K562 (cell line): ENCODE data around the gene RASSF3. TPM values are rescaled to one million over a fixed set of nuclear protein-coding genes. Genes with fewer than 3 reads are reported as not detected.

Experiments
- ATAC-seq: fragments of 200-7000 bp; cut with Tn5 transposase; 3 replicates; pipeline ENCODE4 v1.9.1; 2020; ENCODE audit warnings: moderate library complexity
- BruUV-seq: library from RNA; stranded (reverse); fragments of 400-500 nt; replicated peaks from 2 replicates; lab custom pipeline; 2021; lab: Mats Ljungman, UMichigan
- CTCF ChIA-PET: fragments of 300-600 bp; formaldehyde crosslinking; extraction: SDS; loops from one replicate; lab custom pipeline; 2021; ENCODE audit warnings: low intra/inter-chr PET ratio; lab: Yijun Ruan, JAX
- POLR2A ChIA-PET: fragments of 300-600, 350-650 bp; sonication (Branson Sonifier 250); formaldehyde crosslinking; extraction: SDS; loops from one replicate; lab custom pipeline; 2021; ENCODE audit warnings: antibody characterized with exemption, inconsistent platforms; lab: Yijun Ruan, JAX
- DNase-seq, 4 experiments: peaks; one replicate each; pipeline versions ENCODE4 v3.0.0 to v3.0.0-alpha.2; 2011 to 2018; ENCODE audit warnings: low spot score in 3 of 4, mixed read lengths in 3 of 4; ENCODE audit errors: extremely low read depth in 1 of 4
- FAIRE-seq: peaks from 2 replicates; lab custom pipeline; 2011; peaks lifted over from hg19 to GRCh38; lab: Jason Lieb, UNC
- H2AFZ ChIP-seq: 2 replicates; pipeline ENCODE4 v1.6.0; 2011; ENCODE audit warnings: low read depth, low read length, control low read depth, inconsistent platforms
- H3K27ac ChIP-seq: fragments of 200-600 bp; 3 replicates; pipeline ENCODE4 v1.8.0; 2011; ENCODE audit warnings: low read depth, mild to moderate bottlenecking, control low read depth, inconsistent platforms, low read length, moderate library complexity, mixed read lengths; ENCODE audit errors: extremely low read depth
- H3K27me3 ChIP-seq, 2 experiments: fragments of 300-600 bp in 1 of 2; 2 replicates in 1 of 2; 3 replicates in 1 of 2; pipeline versions ENCODE4 v1.6.0 to v1.8.0; 2011; ENCODE audit warnings: inconsistent platforms in 2 of 2, low read length in 2 of 2, mild to moderate bottlenecking in 1 of 2, mixed read lengths in 1 of 2, moderate library complexity in 1 of 2; ENCODE audit not compliant: control insufficient read depth in 2 of 2, insufficient read depth in 2 of 2
- H3K36me3 ChIP-seq: fragments of 300-600 bp; 3 replicates; pipeline ENCODE4 v1.8.0; 2011; ENCODE audit warnings: mild to moderate bottlenecking, low read length, inconsistent platforms; ENCODE audit not compliant: control insufficient read depth, insufficient read depth
- H3K4me1 ChIP-seq, 2 experiments: fragments of 200-600 bp in 1 of 2; replicated peaks in 1 of 2; 2 replicates in 1 of 2; 3 replicates in 1 of 2; pipeline versions ENCODE4 v1.5.1 to v1.8.0; 2011; ENCODE audit warnings: inconsistent platforms in 2 of 2, low read length in 2 of 2, mild to moderate bottlenecking in 1 of 2, mixed read lengths in 1 of 2, moderate library complexity in 1 of 2; ENCODE audit not compliant: control insufficient read depth in 2 of 2, insufficient read depth in 2 of 2
- H3K4me2 ChIP-seq: 2 replicates; pipeline ENCODE4 v1.6.1; 2011; ENCODE audit warnings: low read length, control low read depth, inconsistent platforms, mixed read lengths; ENCODE audit not compliant: insufficient read depth
- H3K4me3 ChIP-seq: fragments of 200-600 bp; sonication (generic), shearing (Covaris generic); 2 replicates; pipeline ENCODE4 v1.5.1; 2016; ENCODE audit warnings: control low read depth, inconsistent platforms
- H3K79me2 ChIP-seq: fragments of 200-600 bp; 3 replicates; pipeline ENCODE4 v1.8.0; 2011; ENCODE audit warnings: low read length, inconsistent platforms; ENCODE audit not compliant: control insufficient read depth, insufficient read depth
- H3K9ac ChIP-seq, 2 experiments: 2 replicates each; pipeline versions ENCODE4 v1.6.0 to v1.6.1; 2011; ENCODE audit warnings: low read depth in 2 of 2, low read length in 2 of 2, control low read depth in 1 of 2, inconsistent platforms in 1 of 2, mild to moderate bottlenecking in 1 of 2, mixed read lengths in 1 of 2; ENCODE audit not compliant: insufficient read depth in 1 of 2
- H3K9me1 ChIP-seq: one replicate; pipeline ENCODE4 v1.6.0; 2011; ENCODE audit warnings: inconsistent platforms, mild to moderate bottlenecking, low read length, moderate library complexity; ENCODE audit not compliant: control insufficient read depth, insufficient read depth
- H3K9me3 ChIP-seq: replicated peaks from 2 replicates; pipeline ENCODE4 v1.5.1; 2011; ENCODE audit warnings: low read depth, low read length, inconsistent platforms; ENCODE audit not compliant: control insufficient read depth, insufficient read depth
- H4K20me1 ChIP-seq: replicated peaks from 2 replicates; pipeline ENCODE4 v1.6.1; 2011; ENCODE audit warnings: low read length, inconsistent platforms, mixed read lengths; ENCODE audit not compliant: control insufficient read depth, insufficient read depth
- CTBP1 ChIP-seq: fragments of 450-650 bp; IDR thresholded peaks from 2 replicates; pipeline ENCODE4 v1.6.1; 2016; ENCODE audit warnings: borderline replicate concordance
- RCOR1 ChIP-seq, 2 experiments: IDR thresholded peaks; 2 replicates each; pipeline ENCODE4 v1.6.1; 2012; ENCODE audit warnings: low read depth in 2 of 2, low read length in 2 of 2, borderline replicate concordance in 1 of 2, improper control_type of control experiment in 1 of 2
- SIRT6 ChIP-seq: IDR thresholded peaks from one replicate; pipeline ENCODE4 v1.6.1; 2012; ENCODE audit warnings: low read depth, mild to moderate bottlenecking, control low read depth, inconsistent platforms, low read length, moderate library complexity
- ZNF707 ChIP-seq: fragments of 250-450 bp; sonication (Bioruptor Pico); conservative IDR thresholded peaks from 2 replicates; pipeline ENCODE4 v1.8.0; 2022; ENCODE audit warnings: inconsistent platforms, mild to moderate bottlenecking, moderate library complexity
- ZNF766 ChIP-seq: fragments of 200-800 bp; sonication (Bioruptor generic); conservative IDR thresholded peaks from 2 replicates; pipeline ENCODE4 v1.6.1; 2016; ENCODE audit warnings: missing genetic modification characterization, missing compliant biosample characterization
- WGBS: fragments of 100-300 bp; shearing (Covaris generic); methylation state at CpG from one replicate; pipeline ENCODE4 v1.1.6; 2016; ENCODE audit warnings: low coverage, mixed read lengths; ENCODE audit not compliant: insufficient coverage; ENCODE audit errors: missing lambda C conversion rate; 5-methylcytosine and 5-hydroxymethylcytosine counted together
- in situ Hi-C: fragments of 300-500 bp; cut with MboI; formaldehyde crosslinking; loops from 4 replicates; pipeline ENCODE4 v1.15.0; 2018; ENCODE audit warnings: inconsistent platforms, mixed read lengths
- intact Hi-C: fragments of 100-400 bp; cut with micrococcal nuclease; formaldehyde crosslinking; loops from 2 replicates; pipeline ENCODE4 v1.14.2; 2022
- polyA plus RNA-seq, 8 experiments: library from polyadenylated mRNA; depleted of rRNA in 4 of 8; stranded (reverse) in 5 of 8; unstranded in 3 of 8; fragments of >200 nt; fragmentation: Nextera tagmentation in 2 of 8; fragmentation: Illumina TruSeq in 1 of 8; extraction: Ambion mirVana in 2 of 8; extraction: Trizol in 1 of 8; gene quantifications; 2 replicates each; pipeline versions ENCODE4 v1.2.1 to v1.2.3, GENCODE V29; 2011 to 2014; ENCODE audit warnings: inconsistent platforms in 1 of 8, missing spikeins in 1 of 8
- total RNA-seq, 7 experiments: library from RNA; depleted of rRNA in 6 of 7; stranded (reverse); fragments of >200 nt in 6 of 7; fragmentation: Illumina TruSeq in 2 of 7; extraction: Trizol in 2 of 7; gene quantifications; 2 replicates each; pipeline versions ENCODE4 v1.2.1 to v1.2.3, GENCODE V29; 2011 to 2021; ENCODE audit warnings: low replicate concordance in 1 of 7

RASSF3 gene
- total and polyA plus RNA-seq, 9 of the 15 experiments (the other 6 are each of a cell fraction or from before 2014, with no cell fraction given) = 3.7 to 39.2 (median 20.2) TPM

- BruUV-seq = TSS peak; percentile 19
- no peaks in the 10 kb centered on the region for H3K27me3 ChIP-seq
- no peak overlapping the region for H3K4me3 ChIP-seq
- ChIA-PET POLR2A (interaction anchor here (0.6 to 1.1 kb wide), 3 partner anchors 8 to 383 kb away, joined by 3 to 8 read pairs (median 5); no protein-coding TSS in a partner anchor), CTCF (no interaction called here)
- no peaks in the 10 kb centered on the region for H4K20me1 ChIP-seq
- ATAC-seq = no peak
- WGBS = 44% methylated on average over 5 of the region's 5 CpGs
- no peak overlapping the region for H2AFZ ChIP-seq
- TF ChIP-seq RCOR1 (IDR thresholded peaks at IDR 0.05; ENCODE audit: borderline replicate concordance in 1 of 2, low read depth in 2 of 2, low read length in 2 of 2) = 0 out of 4 replicates have a peak, but pooled peaks of 1 of the 2 experiments have one; percentile 12
- no peak for TF ChIP-seq SIRT6
- peak; percentile 96 for TF ChIP-seq ZNF766
- 0 out of 2 replicates have a peak, but pooled peaks have one; percentile 25 for TF ChIP-seq ZNF707 (CRISPR knock-in tag)
- no peak for TF ChIP-seq CTBP1
- peaks cover 24% of the 10 kb centered on the region for H3K36me3 ChIP-seq
- peaks cover 2 to 25% of the 10 kb centered on the region in 2 experiments for H3K4me1 ChIP-seq
- peaks cover 77% of the 10 kb centered on the region for H3K79me2 ChIP-seq
- in situ Hi-C loops = no loop called here
- H3K9me1 ChIP-seq = no peaks in the 10 kb centered on the region
- no peak overlapping the region for H3K4me2 ChIP-seq
- no peak for FAIRE-seq
- no peaks in the 10 kb centered on the region for H3K9me3 ChIP-seq
- intact Hi-C loops = no loop called here
- DNase-seq = no peak
- H3K9ac ChIP-seq = no peak overlapping the region
- peak overlapping the region; percentile 36; the same call in 1 of the 3 replicates for H3K27ac ChIP-seq
Measured at GRCh38 chr12:64633011-64633939, 23.0 kb downstream of the RASSF3 start.
